ENCODE data around the gene SRGAP1. TPM values are rescaled to one million over a fixed set of nuclear protein-coding genes. Genes with fewer than 3 reads are reported as not detected.
A peak's percentile ranks its signal among the peaks of the same experiment; 100 is the strongest.

Gene SRGAP1
- total and polyA plus RNA-seq, 8 donors = 2.5 to 13.3 (median 7.5) TPM

- 72 to 82% methylated on average over 2 of the region's 2 CpGs for WGBS, 2 donors
- Histone ChIP-seq H3K27me3 (no peaks in the 10 kb centered on the region), H3K4me1 (peaks cover 0 to 19% (median 8%) of the 10 kb centered on the region in 3 donors), H3K36me3 (peaks cover 0 to 8% (median 0%) of the 10 kb centered on the region in 3 donors), H3K4me3 (no peak overlapping the region), H3K9me3 (no peaks in the 10 kb centered on the region), H3K27ac (no peak overlapping the region)
- no peak for TF ChIP-seq CTCF (IDR thresholded peaks at IDR 0.05)
- ATAC-seq = no peak
- no peak for FAIRE-seq
- DNase-seq = no peak
- intact Hi-C loops (cut with DNase I) = no loop called here
These were observed 39.8 kb upstream of the SRGAP1 start for GRCh38 chr12:63804746-63805145.

GRCh38 chr12:63805704-63806672 lies 38.5 kb upstream of the SRGAP1 start:
- H3K4me1 ChIP-seq = peaks cover 0 to 19% (median 8%) of the 10 kb centered on the region in 3 donors
- peak overlapping the region in 1 of 4 donors; percentile 9 for H3K27ac ChIP-seq
- H3K9me3 ChIP-seq = no peaks in the 10 kb centered on the region
- WGBS, 2 donors = 36 to 40% methylated on average over 3 of the region's 3 CpGs
- DNase-seq = peak in 3 of 6 donors; percentile 16 to 29 (median 23)
- H3K36me3 ChIP-seq = peaks cover 0 to 8% (median 0%) of the 10 kb centered on the region in 3 donors
- H3K27me3 ChIP-seq = no peaks in the 10 kb centered on the region
- no peak for TF ChIP-seq CTCF (IDR thresholded peaks at IDR 0.05)
- no peak overlapping the region for H3K4me3 ChIP-seq
- no peak for FAIRE-seq
- intact Hi-C loops (cut with DNase I) = no loop called here
- peak; percentile 88 to 96 (median 93) for ATAC-seq

- intact Hi-C loops (cut with DNase I) = no loop called here
- FAIRE-seq (no peak), DNase-seq (no peak), ATAC-seq (no peak)
- TF ChIP-seq CTCF (IDR thresholded peaks at IDR 0.05) = no peak
- Histone ChIP-seq H3K4me1 (peaks cover 0 to 19% (median 8%) of the 10 kb centered on the region in 3 donors), H3K27me3 (no peaks in the 10 kb centered on the region), H3K36me3 (peaks cover 0 to 8% (median 0%) of the 10 kb centered on the region in 3 donors), H3K27ac (no peak overlapping the region), H3K4me3 (no peak overlapping the region), H3K9me3 (no peaks in the 10 kb centered on the region)
- 85 to 87% methylated on average over 5 of the region's 5 CpGs for WGBS, 2 donors
These were observed 35.9 kb upstream of the SRGAP1 start for GRCh38 chr12:63808631-63809030.

- no peaks in the 10 kb centered on the region for H3K9me3 ChIP-seq
- no peak overlapping the region for H3K4me3 ChIP-seq
- ATAC-seq = no peak
- intact Hi-C loops (cut with DNase I) = no loop called here
- no peak for DNase-seq
- FAIRE-seq = no peak
- H3K27me3 ChIP-seq = no peaks in the 10 kb centered on the region
- H3K4me1 ChIP-seq = peaks cover 0 to 19% (median 8%) of the 10 kb centered on the region in 3 donors
- peaks cover 0 to 8% (median 0%) of the 10 kb centered on the region in 3 donors for H3K36me3 ChIP-seq
- TF ChIP-seq CTCF (IDR thresholded peaks at IDR 0.05) = no peak
- no peak overlapping the region for H3K27ac ChIP-seq
- WGBS, 2 donors = 78 to 84% methylated on average over 4 of the region's 4 CpGs
These were observed 34.9 kb upstream of the SRGAP1 start for GRCh38 chr12:63809566-63809965.

- Histone ChIP-seq H3K27me3 (no peaks in the 10 kb centered on the region), H3K9me3 (no peaks in the 10 kb centered on the region), H3K36me3 (peaks cover 0 to 8% (median 0%) of the 10 kb centered on the region in 3 donors), H3K4me3 (no peak overlapping the region), H3K27ac (no peak overlapping the region), H3K4me1 (peaks cover 0 to 9% (median 6%) of the 10 kb centered on the region in 3 donors)
- ATAC-seq (no peak), FAIRE-seq (no peak), DNase-seq (no peak)
- no peak for TF ChIP-seq CTCF (IDR thresholded peaks at IDR 0.05)
- WGBS, 2 donors = 47% methylated on average over 2 of the region's 2 CpGs
- intact Hi-C loops (cut with DNase I) = no loop called here
These were observed 33.2 kb upstream of the SRGAP1 start for GRCh38 chr12:63811334-63811733.
